HUDEP-2 (cell line): ENCODE measurements around the gene ADGRB2.
A peak's percentile ranks its signal among the peaks of the same experiment; 100 is the strongest.

ENCODE experiments used
- DNase-seq, 76 experiments: peaks; one replicate each; lab custom pipeline; 2025; ENCODE audit not compliant: unreplicated experiment in 76 of 76; lab: John Stamatoyannopoulos, UW

Gene ADGRB2

GRCh38 chr1:31782421-31783410 lies 18.6 kb upstream of the ADGRB2 start:
- DNase-seq, result no peak

GRCh38 chr1:31781756-31782371 lies 17.7 kb upstream of the ADGRB2 start:
- no peak for DNase-seq

- DNase-seq, result peak in 5 of 76 experiments; percentile 11 to 47 (median 32)
These were observed 17.1 kb upstream of the ADGRB2 start for GRCh38 chr1:31781138-31781755.

GRCh38 chr1:31780632-31781031 lies 16.5 kb upstream of the ADGRB2 start:
- no peak for DNase-seq

- no peak for DNase-seq
These were observed 15.5 kb upstream of the ADGRB2 start for GRCh38 chr1:31779687-31780086.

- no peak for DNase-seq
These were observed 14.8 kb upstream of the ADGRB2 start for GRCh38 chr1:31778763-31779488.

- DNase-seq, result no peak
These were observed 12.4 kb upstream of the ADGRB2 start for GRCh38 chr1:31776516-31776915.

- no peak for DNase-seq
These were observed 11.9 kb upstream of the ADGRB2 start for GRCh38 chr1:31776032-31776431.

- no peak for DNase-seq
These were observed 11.3 kb upstream of the ADGRB2 start for GRCh38 chr1:31775210-31775999.

GRCh38 chr1:31774495-31774894 lies 10.4 kb upstream of the ADGRB2 start:
- DNase-seq, result no peak

GRCh38 chr1:31773861-31774260 lies 9.7 kb upstream of the ADGRB2 start:
- no peak for DNase-seq

GRCh38 chr1:31772669-31773248 lies 8.6 kb upstream of the ADGRB2 start:
- no peak for DNase-seq

- no peak for DNase-seq
These were observed 7.9 kb upstream of the ADGRB2 start for GRCh38 chr1:31771891-31772668.

- peak in 14 of 76 experiments; percentile 6 to 46 (median 24) for DNase-seq
These were observed 5.7 kb upstream of the ADGRB2 start for GRCh38 chr1:31769720-31770390.

- DNase-seq, result peak in 2 of 76 experiments; percentile 20 to 40
These were observed 5.0 kb upstream of the ADGRB2 start for GRCh38 chr1:31768939-31769704.

- no peak for DNase-seq
These were observed 4.3 kb upstream of the ADGRB2 start for GRCh38 chr1:31768407-31768907.

- DNase-seq, result no peak
These were observed 3.1 kb upstream of the ADGRB2 start for GRCh38 chr1:31767225-31767624.
